IPS DF 6.9 (cell line): Measurements from ENCODE around the gene TEN1.
"Not testable (repeated sequence)": the region's sequence is repeated elsewhere in the genome, so short reads cannot be mapped to it uniquely, and the experiment has no call there.

Source experiments
- DNase-seq: peaks from one replicate; pipeline ENCODE4 v3.0.0-alpha.2; 2013; ENCODE audit warnings: low read depth, low spot score
- H3K27ac ChIP-seq: one replicate; pipeline ENCODE4 v1.5.1; 2013; ENCODE audit warnings: low read length, control low read depth
- H3K27me3 ChIP-seq: 2 replicates; pipeline ENCODE4 v1.6.1; 2013; ENCODE audit warnings: mild to moderate bottlenecking, low read length; ENCODE audit not compliant: control insufficient read depth, insufficient read depth
- H3K36me3 ChIP-seq: 2 replicates; pipeline ENCODE4 v1.6.1; 2013; ENCODE audit warnings: low read length; ENCODE audit not compliant: control insufficient read depth, insufficient read depth
- H3K4me1 ChIP-seq: 2 replicates; pipeline ENCODE4 v1.6.1; 2013; ENCODE audit warnings: low read length; ENCODE audit not compliant: control insufficient read depth, insufficient read depth
- H3K4me3 ChIP-seq: 2 replicates; pipeline ENCODE4 v1.5.1; 2013; ENCODE audit warnings: mild to moderate bottlenecking, low read length
- H3K9me3 ChIP-seq: 2 replicates; pipeline ENCODE4 v1.6.1; 2013; ENCODE audit warnings: low read length, inconsistent platforms; ENCODE audit not compliant: control insufficient read depth, insufficient read depth
- WGBS: extraction: QIAGEN DNeasy Blood & Tissue Kit; methylation state at CpG from one replicate; pipeline ENCODE4 v1.1.7; 2013; ENCODE audit warnings: mixed read lengths, missing lambda C conversion rate; ENCODE audit not compliant: insufficient read length, insufficient coverage; 5-methylcytosine and 5-hydroxymethylcytosine counted together

The TEN1 gene

DNA sequence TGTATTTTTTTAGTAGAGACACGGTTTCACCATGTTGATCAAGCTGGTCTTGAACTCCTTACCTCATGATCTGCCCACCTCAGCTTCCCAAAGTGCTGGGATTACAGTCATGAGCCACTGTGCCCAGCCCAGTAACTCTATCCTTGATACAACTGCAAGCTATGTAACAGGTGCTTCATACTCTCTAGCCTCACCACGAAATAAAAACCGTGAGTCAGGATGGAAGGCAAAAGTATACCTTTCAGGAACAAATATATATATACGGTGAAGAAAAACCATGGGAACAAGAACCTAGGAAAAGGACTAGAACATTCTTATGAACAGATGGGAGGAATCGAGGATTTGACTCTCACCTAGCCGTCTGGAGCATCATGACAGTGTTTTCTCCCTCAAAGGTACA is 28.6 kb upstream of the TEN1 start:
- Histone ChIP-seq H3K4me3 (no peak overlapping the region), H3K27ac (no peak overlapping the region), H3K27me3 (no peaks in the 10 kb centered on the region), H3K36me3 (peaks cover 25% of the 10 kb centered on the region), H3K9me3 (no peaks in the 10 kb centered on the region), H3K4me1 (no peaks in the 10 kb centered on the region)
- no CpG with 5 or more reads among the region's 6 CpGs for WGBS
- DNase-seq: no peak

DNA sequence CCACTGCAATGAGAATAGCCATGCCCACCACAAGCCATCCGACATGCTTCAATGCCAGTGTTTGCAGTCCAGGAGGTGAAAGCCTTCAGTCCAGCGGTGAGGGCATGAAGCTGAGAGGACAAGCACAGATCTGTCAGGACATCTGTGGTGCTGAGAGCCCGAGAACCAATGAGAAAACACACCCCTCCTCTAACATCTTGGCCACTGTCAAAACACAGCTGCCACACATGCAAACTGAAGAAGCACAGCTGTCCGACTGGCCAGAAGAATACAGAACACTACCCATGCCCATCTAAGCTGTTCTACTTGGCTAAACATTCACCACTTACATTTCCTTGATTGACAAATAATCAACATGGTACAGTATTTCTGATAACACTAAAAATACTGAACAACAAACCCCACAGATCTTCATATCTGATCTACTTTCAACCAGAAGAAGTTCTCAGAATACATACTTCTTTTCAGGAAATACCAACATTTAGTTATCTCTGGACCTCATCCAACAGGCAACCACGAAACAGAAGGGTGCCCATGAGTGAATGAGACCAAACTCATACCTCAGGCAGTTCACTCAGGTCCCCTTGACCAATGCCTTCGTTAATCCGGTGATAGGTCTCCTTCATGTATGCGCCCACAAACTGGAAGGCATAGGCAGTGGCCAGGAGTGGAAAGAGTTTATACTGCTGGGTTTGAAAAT is 28.0 kb upstream of the TEN1 start:
- Histone ChIP-seq H3K4me1 (no peaks in the 10 kb centered on the region), H3K36me3 (peaks cover 25% of the 10 kb centered on the region), H3K9me3 (no peaks in the 10 kb centered on the region), H3K27me3 (no peaks in the 10 kb centered on the region), H3K4me3 (no peak overlapping the region), H3K27ac (no peak overlapping the region)
- WGBS: no CpG with 5 or more reads among the region's 8 CpGs
- no peak for DNase-seq

DNA sequence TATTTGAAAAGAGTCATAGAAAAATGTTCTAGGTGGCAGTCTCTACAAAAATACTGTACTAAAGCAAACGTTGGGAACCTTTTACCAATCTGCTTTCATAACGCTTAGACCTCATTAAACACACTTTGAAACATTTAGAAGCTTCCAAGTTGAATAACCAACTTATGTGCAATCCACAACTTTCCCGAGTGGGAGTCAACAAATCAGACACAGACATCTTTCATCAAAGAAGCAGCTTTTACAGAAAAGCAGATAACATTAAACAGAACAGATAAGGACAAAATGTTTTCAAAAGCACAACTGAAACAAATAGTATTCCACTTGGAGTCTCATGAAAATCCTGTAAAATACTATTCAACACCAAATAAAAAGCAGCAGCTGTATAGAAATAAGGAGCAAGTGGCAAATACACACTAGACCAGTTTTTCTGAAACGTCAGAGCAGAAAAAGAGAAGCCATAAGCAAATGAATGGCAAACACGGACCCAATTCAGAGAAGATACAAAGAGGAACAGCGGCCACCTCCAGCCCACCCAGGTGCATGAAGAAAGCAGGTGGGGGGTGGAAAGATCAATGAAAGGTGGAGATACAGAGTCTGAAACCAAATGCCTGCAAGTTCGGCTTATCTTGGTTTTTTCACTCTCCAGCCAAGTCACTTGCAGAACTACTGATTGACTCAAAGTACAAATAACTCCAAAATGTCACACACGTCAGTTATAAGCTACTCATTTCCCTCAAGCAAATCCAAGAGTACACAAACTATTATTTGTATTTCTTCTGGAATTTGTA is 19.8 kb upstream of the TEN1 start:
- no peaks in the 10 kb centered on the region for H3K9me3 ChIP-seq
- H3K4me3 ChIP-seq: no peak overlapping the region
- no peak overlapping the region for H3K27ac ChIP-seq
- 0 out of 2 replicates have a peak, but pooled peaks cover 1% of the 10 kb centered on the region for H3K27me3 ChIP-seq
- H3K36me3 ChIP-seq: no peaks in the 10 kb centered on the region; the same call in 1 of the 2 replicates
- H3K4me1 ChIP-seq: peaks cover 4% of the 10 kb centered on the region
- no peak for DNase-seq
- no CpG with 5 or more reads among the region's 8 CpGs for WGBS

DNA sequence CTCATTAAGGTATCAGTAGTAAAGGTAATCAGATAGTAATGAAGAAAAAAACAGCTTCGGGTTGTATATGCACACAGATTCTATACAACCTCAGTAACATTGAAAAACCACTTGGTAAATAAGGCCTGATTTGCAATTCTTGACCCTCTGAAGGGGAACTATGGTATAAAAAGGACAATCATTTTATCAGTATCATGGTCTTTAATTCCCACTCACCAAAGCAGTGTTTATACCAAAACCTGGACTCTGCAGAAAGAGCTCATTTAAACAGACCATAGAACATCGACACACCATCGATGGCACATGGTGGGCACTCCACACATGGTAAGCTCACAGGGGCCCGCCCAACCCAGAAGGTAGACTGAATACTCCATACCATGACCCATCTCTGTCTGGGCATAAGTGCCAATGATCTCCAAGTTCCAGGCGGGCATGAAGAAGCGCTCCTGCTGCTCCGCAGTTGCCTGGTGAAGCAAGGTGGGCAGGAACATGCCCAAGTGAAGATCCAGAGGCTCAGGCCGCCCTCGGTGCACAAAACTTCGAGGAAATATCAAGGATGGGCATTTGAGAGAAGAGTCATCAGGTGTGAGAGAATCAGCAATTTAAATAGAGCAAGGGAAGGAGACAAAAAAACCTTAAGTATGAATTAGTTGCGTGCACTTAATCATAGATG is 19.1 kb upstream of the TEN1 start:
- no CpG with 5 or more reads among the region's 11 CpGs for WGBS
- H3K27me3 ChIP-seq: 0 out of 2 replicates have a peak, but pooled peaks cover 1% of the 10 kb centered on the region
- no peak overlapping the region for H3K27ac ChIP-seq
- no peaks in the 10 kb centered on the region; the same call in 1 of the 2 replicates for H3K36me3 ChIP-seq
- peaks cover 4% of the 10 kb centered on the region for H3K4me1 ChIP-seq
- H3K4me3 ChIP-seq: no peak overlapping the region
- no peaks in the 10 kb centered on the region for H3K9me3 ChIP-seq
- no peak for DNase-seq

DNA sequence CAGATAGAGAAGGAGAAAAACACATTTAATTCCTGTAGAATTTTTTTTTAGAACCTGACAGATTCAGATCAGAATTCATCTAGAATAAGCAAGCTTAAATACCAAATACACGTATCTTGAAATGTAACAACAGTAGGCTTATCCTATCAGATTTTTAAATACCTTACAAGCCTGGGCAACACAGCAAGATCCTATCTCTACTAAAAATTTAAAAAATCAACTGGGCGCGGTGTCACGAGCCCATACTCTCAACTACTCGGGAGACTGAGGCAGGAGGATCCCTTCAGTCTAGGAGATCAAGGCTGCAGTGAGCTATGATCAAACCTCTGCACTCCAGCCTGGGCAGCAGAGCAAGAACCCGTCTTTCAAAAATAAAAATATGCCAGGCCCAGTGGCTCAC is 13.6 kb upstream of the TEN1 start:
- H3K27me3 ChIP-seq: no peaks in the 10 kb centered on the region
- H3K27ac ChIP-seq: no peak overlapping the region
- DNase-seq: no peak
- no peaks in the 10 kb centered on the region for H3K9me3 ChIP-seq
- no peaks in the 10 kb centered on the region for H3K36me3 ChIP-seq
- no peaks in the 10 kb centered on the region for H3K4me1 ChIP-seq
- no CpG with 5 or more reads among the region's 6 CpGs for WGBS
- H3K4me3 ChIP-seq: no peak overlapping the region

DNA sequence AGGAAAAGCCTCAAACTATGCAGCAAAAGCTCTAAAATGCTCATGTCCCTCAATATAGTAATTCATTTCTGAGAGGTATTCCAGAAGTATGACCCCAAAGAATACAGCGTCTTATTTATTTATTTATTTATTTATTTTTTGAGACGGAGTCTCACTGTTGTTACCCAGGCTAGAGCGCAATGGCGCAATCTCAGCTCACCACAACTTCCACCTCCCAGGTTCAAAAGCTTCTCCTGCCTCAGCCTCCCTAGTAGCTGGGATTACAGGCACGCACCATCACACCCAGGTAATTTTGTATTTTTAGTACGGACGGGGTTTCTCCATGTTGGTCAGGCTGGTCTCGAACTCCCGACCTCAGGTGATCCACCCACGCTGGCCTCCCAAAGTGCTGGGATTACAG is 10.0 kb upstream of the TEN1 start:
- no CpG with 5 or more reads among the region's 10 CpGs for WGBS

DNA sequence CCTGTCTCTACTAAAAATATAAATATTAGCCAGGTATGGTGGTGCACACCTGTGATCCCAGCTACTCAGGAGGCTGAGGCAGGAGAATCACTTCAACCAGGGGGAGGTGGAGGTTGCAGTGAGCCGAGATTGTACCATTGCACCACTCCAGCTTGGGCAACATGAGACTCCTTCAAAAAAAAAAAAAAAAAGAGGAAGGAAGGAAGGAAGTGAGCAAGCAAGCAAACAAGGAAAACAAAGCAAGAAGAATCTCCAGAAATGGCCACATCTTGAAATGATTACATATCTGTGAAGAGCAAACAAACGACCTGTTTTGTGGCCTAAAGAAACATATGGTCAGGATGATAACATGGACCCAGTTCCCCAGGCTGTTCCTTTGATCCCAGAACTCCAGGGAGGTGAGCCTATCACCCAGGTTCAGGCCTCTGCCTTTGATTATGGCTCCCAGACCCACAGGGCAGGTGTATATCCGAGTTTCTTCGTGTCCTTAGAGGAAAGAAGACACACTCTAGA is 9.0 kb upstream of the TEN1 start:
- Histone ChIP-seq H3K9me3 (no peaks in the 10 kb centered on the region), H3K27ac (no peak overlapping the region), H3K27me3 (no peaks in the 10 kb centered on the region), H3K4me1 (no peaks in the 10 kb centered on the region), H3K36me3 (no peaks in the 10 kb centered on the region), H3K4me3 (no peak overlapping the region)
- no CpG with 5 or more reads among the region's 4 CpGs for WGBS
- DNase-seq: no peak

More for the DNA sequence above, 10.0 kb upstream of the TEN1 start:
- not testable (repeated sequence) for H3K4me3 ChIP-seq, DNase-seq, H3K9me3 ChIP-seq, H3K36me3 ChIP-seq, H3K4me1 ChIP-seq, H3K27me3 ChIP-seq, H3K27ac ChIP-seq

DNA sequence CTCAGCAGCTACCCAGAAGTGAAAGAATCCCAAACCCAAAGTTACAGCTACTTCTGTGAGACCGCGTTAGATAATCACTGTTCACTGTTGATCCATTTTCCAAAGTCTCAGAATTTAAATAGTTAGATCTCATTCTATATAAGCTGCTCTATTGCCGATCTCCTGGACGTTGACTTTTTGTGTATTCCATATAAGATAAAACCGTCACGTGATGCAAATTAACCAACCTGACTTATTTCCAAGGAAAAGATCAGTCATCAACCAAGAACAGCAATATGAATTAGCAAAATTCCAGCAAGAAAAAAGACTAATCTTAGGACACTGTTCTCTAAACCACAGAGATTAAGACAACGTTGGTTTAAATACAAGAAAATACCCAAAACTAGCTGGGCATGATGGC is 8.4 kb upstream of the TEN1 start:
- DNase-seq: no peak
- Histone ChIP-seq H3K27me3 (no peaks in the 10 kb centered on the region), H3K4me3 (no peak overlapping the region), H3K4me1 (no peaks in the 10 kb centered on the region), H3K27ac (no peak overlapping the region), H3K9me3 (no peaks in the 10 kb centered on the region), H3K36me3 (no peaks in the 10 kb centered on the region)
- no CpG with 5 or more reads among the region's 7 CpGs for WGBS

DNA sequence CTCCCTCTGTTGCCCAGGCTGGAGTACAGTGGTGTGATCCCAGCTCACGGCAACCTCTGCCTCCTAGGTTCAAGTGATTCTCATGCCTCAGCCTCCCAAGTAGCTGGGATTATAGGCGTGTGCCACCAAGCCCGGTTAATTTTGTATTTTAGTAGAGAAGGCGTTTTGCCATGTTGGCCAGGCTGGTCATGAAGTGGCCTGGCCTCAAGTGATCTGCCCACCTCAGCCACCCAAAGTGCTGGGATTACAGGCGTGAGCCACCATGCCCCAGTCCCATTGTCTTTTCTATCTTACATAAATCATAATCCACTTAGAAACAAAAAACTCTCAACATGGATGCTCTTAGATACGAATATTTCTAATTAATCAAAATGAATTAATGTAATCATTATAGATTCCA is 3.9 kb upstream of the TEN1 start:
- not testable (repeated sequence) for H3K36me3 ChIP-seq, H3K4me3 ChIP-seq, H3K4me1 ChIP-seq, H3K9me3 ChIP-seq, DNase-seq, H3K27me3 ChIP-seq, H3K27ac ChIP-seq
- 100% methylated on average over 1 of the region's 6 CpGs for WGBS

DNA sequence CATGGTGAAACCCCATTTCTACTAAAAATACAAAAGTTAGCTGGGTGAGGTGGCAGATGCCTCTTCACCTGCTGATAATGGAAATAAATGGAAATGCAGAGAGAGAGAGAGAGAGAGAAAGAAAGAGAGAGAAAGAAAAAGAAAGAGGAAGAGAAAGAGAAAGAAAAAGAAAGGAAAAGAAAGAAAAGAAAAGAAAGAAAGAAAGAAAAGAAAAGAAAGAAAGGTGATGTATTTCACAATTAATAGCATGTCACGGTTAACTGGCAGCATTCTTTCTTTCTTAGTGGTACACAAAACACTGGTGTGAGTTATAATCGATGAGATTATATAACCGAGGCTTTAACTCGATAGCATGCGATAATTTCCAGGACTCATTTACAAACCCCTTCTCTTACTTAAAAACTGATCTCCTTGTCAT is 3.3 kb upstream of the TEN1 start:
- DNase-seq: no peak
- Histone ChIP-seq H3K9me3 (no peaks in the 10 kb centered on the region), H3K4me1 (no peaks in the 10 kb centered on the region), H3K27ac (no peak overlapping the region), H3K36me3 (no peaks in the 10 kb centered on the region), H3K27me3 (no peaks in the 10 kb centered on the region), H3K4me3 (no peak overlapping the region)
- no CpG with 5 or more reads among the region's 5 CpGs for WGBS
